Testis (tissue), 3 donors: ENCODE results near the gene MAGI2. TPM values are rescaled to one million over a fixed set of nuclear protein-coding genes. Genes with fewer than 3 reads are reported as not detected.

Experiments used
- DNase-seq: peaks from one replicate; pipeline ENCODE4 v3.0.0-alpha.2; 2019
- H3K27ac ChIP-seq, 2 donors: fragments of 200-600 bp; sonication (generic); one replicate each; pipeline ENCODE4 v1.5.1; 2019
- H3K27me3 ChIP-seq: fragments of 200-600 bp; sonication (generic); one replicate; pipeline ENCODE4 v1.5.1; 2019
- H3K36me3 ChIP-seq: fragments of 200-600 bp; sonication (generic); one replicate; pipeline ENCODE4 v1.5.1; 2017; ENCODE audit warnings: low read depth; ENCODE audit errors: missing control alignments
- H3K4me1 ChIP-seq: fragments of 200-600 bp; sonication (generic); one replicate; pipeline ENCODE4 v1.5.1; 2019
- H3K4me3 ChIP-seq, 2 donors: fragments of 200-600 bp; sonication (generic); one replicate each; pipeline ENCODE4 v1.5.1; 2017 to 2019
- H3K9me3 ChIP-seq: fragments of 200-600 bp; sonication (generic); one replicate; pipeline ENCODE4 v1.5.1; 2017
- CTCF ChIP-seq, 3 experiments: fragments of 450-650 bp in 2 of 3; fragments of 200-600 bp in 1 of 3; sonication (generic) in 1 of 3; IDR thresholded peaks; one replicate each; pipeline ENCODE4 v1.5.1; 2016 to 2019; ENCODE audit warnings: antibody characterized with exemption in 3 of 3, mild to moderate bottlenecking in 2 of 3, moderate library complexity in 1 of 3
- POLR2A ChIP-seq: fragments of 450-650 bp; IDR thresholded peaks from one replicate; pipeline ENCODE4 v1.6.1; 2017; ENCODE audit warnings: antibody characterized with exemption, mild to moderate bottlenecking, moderate library complexity
- WGBS, 2 donors: methylation state at CpG; one replicate each; pipeline ENCODE4 v1.1.5; 2018; 5-methylcytosine and 5-hydroxymethylcytosine counted together
- intact Hi-C: fragments of 100-400 bp; cut with DNase I; formaldehyde crosslinking; loops from one replicate; pipeline ENCODE4 v1.15.1; 2023; ENCODE audit warnings: low total_unique reads
- polyA plus RNA-seq: library from polyadenylated mRNA; stranded (reverse); fragments of 350-450 nt; fragmentation: Illumina TruSeq; extraction: RNeasy Lipid Tissue Mini Kit (QIAGEN cat#74804); gene quantifications from one replicate; pipeline ENCODE4 v1.2.3, GENCODE V29; 2014; ENCODE audit warnings: low read depth, low replicate concordance; ENCODE audit not compliant: insufficient read depth
- total RNA-seq, 2 donors: library from RNA; depleted of rRNA; stranded (reverse); fragments of >200 nt; gene quantifications; one replicate each; pipeline ENCODE4 v1.2.3, GENCODE V29; 2016

Gene MAGI2
- total and polyA plus RNA-seq, 3 donors from 2014 or later: 11.2 to 13.1 (median 12.4) TPM

DNA sequence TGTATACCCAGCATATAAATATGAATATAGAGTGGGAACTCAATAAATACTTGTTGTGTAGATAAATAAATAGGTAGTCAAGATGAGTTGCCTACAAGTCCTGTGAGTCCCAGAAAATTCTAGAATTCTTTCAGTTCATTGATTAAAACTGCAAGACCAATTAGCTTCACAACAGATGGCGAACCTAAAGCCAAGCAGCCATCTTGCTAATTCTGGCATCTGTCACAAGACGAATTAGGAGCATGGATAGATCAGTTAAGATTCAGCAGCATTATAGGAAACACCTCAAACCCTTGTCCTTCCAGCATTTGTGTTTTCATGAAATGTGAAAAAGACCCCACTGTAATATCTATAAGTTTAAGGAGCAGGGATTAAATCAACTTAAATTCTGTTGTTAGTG lies 552.7 kb downstream of the MAGI2 start:
- Histone ChIP-seq H3K4me1 (no peaks in the 10 kb centered on the region), H3K36me3 (no peaks in the 10 kb centered on the region), H3K27me3 (no peaks in the 10 kb centered on the region), H3K9me3 (no peaks in the 10 kb centered on the region), H3K27ac (no peak overlapping the region), H3K4me3 (no peak overlapping the region)
- 98% methylated on average over 2 of the region's 2 CpGs for WGBS, 2 donors
- TF ChIP-seq CTCF (IDR thresholded peaks at IDR 0.05): no peak
- no peak for TF ChIP-seq POLR2A
- DNase-seq: no peak
- intact Hi-C loops: no loop called here

GRCh38 chr7:78895393-78895792 lies 558.1 kb downstream of the MAGI2 start:
- Histone ChIP-seq H3K9me3 (no peaks in the 10 kb centered on the region), H3K4me1 (no peaks in the 10 kb centered on the region), H3K36me3 (no peaks in the 10 kb centered on the region), H3K27ac (no peak overlapping the region), H3K27me3 (no peaks in the 10 kb centered on the region), H3K4me3 (no peak overlapping the region)
- no peak for DNase-seq
- intact Hi-C loops: no loop called here
- TF ChIP-seq POLR2A: no peak
- 50 to 59% methylated on average over 3 of the region's 3 CpGs for WGBS, 2 donors

GRCh38 chr7:78879206-78879605 lies 574.3 kb downstream of the MAGI2 start:
- WGBS, 2 donors: 74 to 89% methylated on average over 1 of the region's 1 CpG
- H3K4me1 ChIP-seq: no peaks in the 10 kb centered on the region
- H3K4me3 ChIP-seq: no peak overlapping the region
- H3K9me3 ChIP-seq: no peaks in the 10 kb centered on the region
- no peaks in the 10 kb centered on the region for H3K36me3 ChIP-seq
- TF ChIP-seq POLR2A: no peak
- no peak for TF ChIP-seq CTCF (IDR thresholded peaks at IDR 0.05)
- intact Hi-C loops: no loop called here
- H3K27me3 ChIP-seq: no peaks in the 10 kb centered on the region
- no peak for DNase-seq
- no peak overlapping the region for H3K27ac ChIP-seq

DNA sequence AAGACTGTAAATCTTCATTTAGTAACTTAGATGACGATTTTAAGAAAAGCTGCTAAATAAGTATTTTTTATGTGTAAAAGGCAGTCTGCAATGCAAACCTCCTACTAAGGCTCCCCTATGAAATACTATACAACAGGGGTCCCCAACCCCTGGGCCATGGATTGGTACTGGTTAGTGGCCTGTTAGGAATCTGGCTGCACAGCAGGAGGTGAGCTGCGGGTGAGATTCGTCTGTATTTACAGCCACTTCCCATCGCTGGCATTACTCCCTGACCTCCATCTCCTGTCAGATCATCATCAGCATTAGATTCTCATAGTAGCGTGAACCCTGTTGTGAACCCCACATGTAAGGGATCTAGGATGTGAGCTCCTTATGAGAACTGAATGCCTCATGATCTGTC lies 580.4 kb downstream of the MAGI2 start:
- DNase-seq: no peak
- Histone ChIP-seq H3K27ac (no peak overlapping the region), H3K4me1 (no peaks in the 10 kb centered on the region), H3K9me3 (no peaks in the 10 kb centered on the region), H3K27me3 (no peaks in the 10 kb centered on the region), H3K4me3 (no peak overlapping the region), H3K36me3 (no peaks in the 10 kb centered on the region)
- intact Hi-C loops: no loop called here
- WGBS, 2 donors: 70 to 74% methylated on average over 5 of the region's 5 CpGs
- no peak for TF ChIP-seq POLR2A
- TF ChIP-seq CTCF (IDR thresholded peaks at IDR 0.05): no peak

DNA sequence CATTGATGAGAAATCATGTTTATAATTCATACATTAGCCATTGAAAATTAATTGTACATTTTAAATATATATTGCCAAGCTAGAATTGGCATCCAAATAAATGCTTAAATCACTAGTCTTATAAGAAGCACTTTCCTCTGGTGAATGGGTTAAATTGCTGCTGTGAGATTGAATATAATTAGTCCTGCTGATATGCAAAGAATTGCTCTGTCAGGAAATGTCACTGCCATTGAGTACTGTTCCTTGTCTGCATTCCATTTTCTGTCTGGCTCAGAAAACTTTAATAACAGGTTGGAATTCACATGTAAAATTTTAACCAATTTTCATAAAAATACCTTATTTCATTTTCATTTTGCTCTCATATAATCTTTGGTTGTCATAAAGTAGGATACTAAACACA lies 589.1 kb downstream of the MAGI2 start:
- no peaks in the 10 kb centered on the region for H3K9me3 ChIP-seq
- TF ChIP-seq CTCF (IDR thresholded peaks at IDR 0.05) (no peak), POLR2A (no peak)
- DNase-seq: no peak
- H3K27me3 ChIP-seq: no peaks in the 10 kb centered on the region
- no peak overlapping the region for H3K4me3 ChIP-seq
- intact Hi-C loops: no loop called here
- H3K4me1 ChIP-seq: no peaks in the 10 kb centered on the region
- H3K36me3 ChIP-seq: no peaks in the 10 kb centered on the region
- no peak overlapping the region for H3K27ac ChIP-seq
